Fibroblast of villous mesenchyme (primary cell): ENCODE results near the gene EHF. TPM values are rescaled to one million over a fixed set of nuclear protein-coding genes. Genes with fewer than 3 reads are reported as not detected.
"Not testable (repeated sequence)": the region's sequence is repeated elsewhere in the genome, so short reads cannot be mapped to it uniquely, and the experiment has no call there.

Experiments
- DNase-seq: peaks from one replicate; pipeline ENCODE4 v3.0.0-alpha.2; 2010; ENCODE audit warnings: low read depth
- H3K4me3 ChIP-seq: 2 replicates; pipeline ENCODE4 v1.5.1; 2011; ENCODE audit warnings: low read depth, mild to moderate bottlenecking, low read length
- total RNA-seq: library from RNA; depleted of rRNA; stranded (reverse); fragments of >200 nt; gene quantifications from 2 replicates; pipeline ENCODE4 v1.2.3, GENCODE V29; 2012
- TF ChIP-seq, protein P1 (sequence below): IDR thresholded peaks from 2 replicates; pipeline ENCODE4 v1.5.1; 2012; ENCODE audit warnings: low read depth, mild to moderate bottlenecking, low read length; ENCODE audit not compliant: insufficient read depth

Gene EHF
- total RNA-seq, 1 donor: not detected

DNA sequence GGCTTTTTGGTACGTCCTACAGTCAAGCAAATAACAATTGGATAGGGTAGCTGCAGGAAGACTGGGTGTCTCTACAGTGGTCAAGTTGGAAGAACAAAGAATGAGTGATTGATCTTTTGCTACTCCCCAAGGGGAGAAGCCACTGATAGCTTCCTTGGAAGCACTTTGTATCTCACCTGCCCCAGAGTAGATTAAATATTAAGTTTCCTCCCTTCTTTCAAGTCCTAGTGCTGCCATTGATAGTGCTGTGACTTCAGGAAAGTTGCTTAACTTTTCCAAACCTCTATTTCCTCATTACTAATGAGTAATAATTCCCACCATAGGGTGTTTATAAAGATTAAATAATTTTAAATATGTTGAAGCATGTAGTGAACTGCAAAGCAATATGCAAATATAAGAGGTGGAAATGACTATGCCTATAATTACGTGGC, 35.6 kb upstream of the EHF start:
- no peak overlapping the region for H3K4me3 ChIP-seq
- TF ChIP-seq, protein P1, sequence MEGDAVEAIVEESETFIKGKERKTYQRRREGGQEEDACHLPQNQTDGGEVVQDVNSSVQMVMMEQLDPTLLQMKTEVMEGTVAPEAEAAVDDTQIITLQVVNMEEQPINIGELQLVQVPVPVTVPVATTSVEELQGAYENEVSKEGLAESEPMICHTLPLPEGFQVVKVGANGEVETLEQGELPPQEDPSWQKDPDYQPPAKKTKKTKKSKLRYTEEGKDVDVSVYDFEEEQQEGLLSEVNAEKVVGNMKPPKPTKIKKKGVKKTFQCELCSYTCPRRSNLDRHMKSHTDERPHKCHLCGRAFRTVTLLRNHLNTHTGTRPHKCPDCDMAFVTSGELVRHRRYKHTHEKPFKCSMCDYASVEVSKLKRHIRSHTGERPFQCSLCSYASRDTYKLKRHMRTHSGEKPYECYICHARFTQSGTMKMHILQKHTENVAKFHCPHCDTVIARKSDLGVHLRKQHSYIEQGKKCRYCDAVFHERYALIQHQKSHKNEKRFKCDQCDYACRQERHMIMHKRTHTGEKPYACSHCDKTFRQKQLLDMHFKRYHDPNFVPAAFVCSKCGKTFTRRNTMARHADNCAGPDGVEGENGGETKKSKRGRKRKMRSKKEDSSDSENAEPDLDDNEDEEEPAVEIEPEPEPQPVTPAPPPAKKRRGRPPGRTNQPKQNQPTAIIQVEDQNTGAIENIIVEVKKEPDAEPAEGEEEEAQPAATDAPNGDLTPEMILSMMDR: no peak
- no peak for DNase-seq

DNA sequence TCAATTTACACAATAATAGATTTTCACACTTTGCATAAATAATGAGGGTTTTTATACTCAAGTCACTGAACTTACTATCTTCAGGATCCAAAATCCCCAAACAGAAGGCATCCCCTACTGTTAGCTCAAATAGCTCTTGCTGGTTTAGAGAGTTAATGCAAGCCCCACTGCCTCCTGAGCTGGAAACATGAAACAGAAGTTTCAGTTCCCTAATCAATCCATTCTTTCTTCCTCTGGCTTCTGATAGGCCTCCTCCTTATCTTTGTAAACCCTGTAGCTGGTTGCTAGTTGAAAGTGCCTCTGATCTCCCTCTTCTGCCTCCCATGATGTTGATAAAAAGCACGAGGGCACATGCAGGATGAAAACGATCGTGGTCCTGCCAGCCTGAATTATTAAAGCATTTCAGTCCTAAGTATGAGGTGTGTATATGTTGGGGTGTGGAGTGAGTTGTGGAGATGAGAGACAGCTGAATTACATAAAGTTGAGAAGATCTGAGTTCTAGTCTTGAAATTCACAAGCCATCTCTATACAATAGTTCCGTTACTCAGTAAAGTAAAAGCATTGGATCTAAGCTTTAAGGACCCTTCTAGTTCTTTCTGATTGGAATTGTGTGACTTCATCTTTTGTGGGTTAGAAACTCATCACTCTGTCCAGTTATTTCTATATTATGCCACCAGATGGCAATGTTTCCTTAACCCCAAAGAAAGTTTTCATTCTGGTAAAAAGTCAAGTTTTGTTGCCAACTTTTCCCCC, 35.0 kb upstream of the EHF start:
- TF ChIP-seq, protein P1: peak; percentile 65
- peak; percentile 69 for DNase-seq
- H3K4me3 ChIP-seq: no peak overlapping the region

DNA sequence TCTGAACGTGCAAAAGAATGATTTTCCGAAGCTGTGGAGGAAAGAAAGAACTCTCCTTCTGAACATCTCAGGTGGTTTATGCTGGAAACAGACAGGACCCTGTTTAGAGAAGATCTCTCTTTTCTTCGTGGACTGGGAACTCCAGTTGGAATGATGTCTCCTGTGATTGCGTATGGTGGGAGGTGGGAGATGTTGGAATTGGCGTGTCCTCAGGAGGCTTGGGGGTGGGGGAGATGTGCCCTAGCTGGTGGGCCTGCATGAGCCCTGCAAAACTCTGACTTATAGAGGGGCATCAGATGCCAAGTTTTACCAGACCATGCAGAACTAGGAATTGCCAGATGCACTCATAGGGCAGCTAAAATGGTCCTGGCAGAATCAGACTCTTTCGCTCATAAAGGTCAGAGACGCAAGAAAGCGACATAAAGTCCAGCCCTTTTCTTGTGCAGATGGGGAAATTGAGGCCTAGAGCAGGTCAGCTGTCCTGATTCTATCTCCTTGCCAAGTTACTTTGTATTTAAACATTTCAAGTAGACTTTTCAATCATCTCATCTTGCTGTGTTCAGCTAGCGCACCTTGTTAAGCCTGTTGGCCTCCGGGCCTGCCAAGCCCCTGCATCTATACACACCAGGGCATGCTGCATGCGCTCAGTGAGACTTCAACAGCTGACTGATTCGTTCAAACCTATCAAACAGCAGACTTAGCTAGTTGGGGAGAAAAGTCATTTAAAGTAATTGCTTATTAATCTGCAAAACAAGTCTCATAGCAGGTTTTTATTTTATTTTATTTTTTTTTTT, 34.2 kb upstream of the EHF start:
- DNase-seq: no peak
- H3K4me3 ChIP-seq: no peak overlapping the region
- TF ChIP-seq, protein P1: no peak

DNA sequence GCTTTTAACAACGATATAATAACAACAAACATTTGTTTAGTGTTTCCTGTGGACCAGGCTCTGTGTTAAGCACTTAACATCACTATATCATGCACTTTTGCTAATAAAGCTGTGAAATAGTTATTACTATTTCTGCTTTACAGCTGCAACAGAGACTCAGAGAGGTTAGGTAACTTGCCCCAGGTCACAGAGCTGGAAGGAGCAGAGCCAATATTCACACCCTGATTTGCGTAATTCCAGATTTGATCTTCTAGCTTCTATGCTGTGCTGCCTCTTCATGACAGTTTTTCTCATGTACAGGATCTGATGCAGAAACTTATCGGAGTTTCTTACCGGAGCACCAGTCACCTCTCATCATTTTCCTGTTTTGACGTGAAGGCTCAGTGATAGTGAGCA, 33.6 kb upstream of the EHF start:
- TF ChIP-seq, protein P1: no peak
- no peak overlapping the region for H3K4me3 ChIP-seq
- DNase-seq: peak; percentile 13

DNA sequence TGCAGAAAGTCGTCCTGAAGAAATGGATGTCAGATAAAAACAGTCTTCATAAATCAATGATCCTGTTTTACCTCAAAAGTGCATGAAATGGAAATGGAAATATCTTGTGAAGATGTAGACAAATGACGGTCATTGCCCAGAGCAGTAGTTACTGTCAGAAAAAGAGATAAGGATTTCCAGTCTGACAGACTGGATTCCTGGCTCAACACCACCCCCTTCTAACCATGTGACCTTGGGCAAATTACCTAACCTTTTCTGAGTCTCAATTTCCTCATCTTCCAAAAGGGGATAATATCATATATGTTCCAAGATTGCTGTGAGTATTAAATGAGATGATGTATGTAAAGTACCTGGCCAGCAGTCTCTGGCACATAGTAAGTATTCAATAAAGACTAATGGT, 32.9 kb upstream of the EHF start:
- no peak for DNase-seq
- TF ChIP-seq, protein P1: no peak
- no peak overlapping the region for H3K4me3 ChIP-seq

DNA sequence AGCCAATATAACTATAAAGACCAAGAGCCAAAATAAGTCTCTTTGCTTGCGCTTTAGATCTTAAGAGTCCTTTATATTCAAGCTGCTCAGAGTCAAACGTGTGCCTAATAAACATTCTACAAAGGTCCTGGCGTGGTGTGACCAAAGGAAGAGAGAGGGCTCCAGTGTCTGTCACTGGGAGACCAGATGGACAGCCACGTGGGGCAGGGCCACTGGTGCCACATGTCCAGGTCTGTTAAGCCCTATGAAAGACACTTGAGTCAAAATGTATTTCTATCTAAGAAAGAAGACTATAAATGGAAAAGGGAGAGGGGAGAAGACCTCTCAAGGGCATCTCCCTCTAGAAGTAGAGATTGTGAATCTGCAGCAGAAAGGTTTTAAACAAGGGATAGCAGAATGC, 32.2 kb upstream of the EHF start:
- DNase-seq: no peak
- H3K4me3 ChIP-seq: no peak overlapping the region
- TF ChIP-seq, protein P1: no peak

DNA sequence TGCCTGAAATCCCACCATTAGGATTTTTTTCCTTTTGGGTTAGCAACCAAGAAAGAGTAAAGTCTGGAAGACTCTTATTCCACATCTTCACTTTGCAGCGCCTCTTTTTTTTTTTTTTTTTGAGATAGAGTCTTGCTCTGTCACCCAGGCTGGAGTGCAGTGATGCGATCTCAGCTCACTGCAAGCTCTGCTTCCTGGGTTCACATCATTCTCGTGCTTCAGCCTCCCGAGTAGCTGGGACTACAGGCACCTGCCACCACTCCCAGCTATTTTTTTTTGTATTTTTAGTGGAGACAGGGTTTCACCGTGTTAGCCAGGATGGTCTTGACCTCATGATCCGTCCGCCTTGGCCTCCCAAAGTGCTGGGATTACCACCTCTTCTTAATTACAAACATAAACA, 31.7 kb upstream of the EHF start:
- H3K4me3 ChIP-seq: not testable (repeated sequence)

More for the DNA sequence above, 31.7 kb upstream of the EHF start:
- not testable (repeated sequence) for DNase-seq
